HG03565 (cell line): ENCODE results near the gene CSAG2.
"Not testable (repeated sequence)": the region's sequence is repeated elsewhere in the genome, so short reads cannot be mapped to it uniquely, and the experiment has no call there.

ENCODE experiments used
- ATAC-seq: cut with Tn5 transposase; IDR thresholded peaks from one replicate; pipeline ENCODE4 v1.9.1; 2021; ENCODE audit warnings: mild to moderate bottlenecking, moderate library complexity; ENCODE audit not compliant: unreplicated experiment

Gene CSAG2, protein sequence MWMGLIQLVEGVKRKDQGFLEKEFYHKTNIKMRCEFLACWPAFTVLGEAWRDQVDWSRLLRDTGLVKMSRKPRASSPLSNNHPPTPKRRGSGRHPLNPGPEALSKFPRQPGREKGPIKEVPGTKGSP

DNA sequence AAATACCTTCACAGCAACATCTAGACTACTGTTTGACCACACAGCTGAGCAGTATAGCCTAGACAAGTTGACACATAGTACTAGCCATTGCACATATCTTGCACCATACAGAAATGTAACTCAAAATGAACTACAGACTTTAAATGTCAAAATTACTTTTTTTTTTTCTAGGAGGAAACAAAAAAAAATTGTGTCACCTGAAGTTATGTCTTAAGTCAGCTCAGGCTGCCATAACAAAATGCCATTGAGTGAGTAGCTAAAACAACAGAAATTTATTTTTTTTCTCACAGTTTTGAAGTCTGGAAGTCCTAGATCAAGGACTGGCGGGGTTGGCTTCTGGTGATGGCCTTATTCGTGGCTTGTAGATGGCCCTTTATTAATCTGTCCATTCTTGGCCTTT lies at the start of gene CSAG2:
CSAG2 (minus strand) TSS at position 101 of the 400 bp plus-strand sequence. CDS start 161 bp downstream, outside the sequence.
- ATAC-seq: not testable (repeated sequence)

DNA sequence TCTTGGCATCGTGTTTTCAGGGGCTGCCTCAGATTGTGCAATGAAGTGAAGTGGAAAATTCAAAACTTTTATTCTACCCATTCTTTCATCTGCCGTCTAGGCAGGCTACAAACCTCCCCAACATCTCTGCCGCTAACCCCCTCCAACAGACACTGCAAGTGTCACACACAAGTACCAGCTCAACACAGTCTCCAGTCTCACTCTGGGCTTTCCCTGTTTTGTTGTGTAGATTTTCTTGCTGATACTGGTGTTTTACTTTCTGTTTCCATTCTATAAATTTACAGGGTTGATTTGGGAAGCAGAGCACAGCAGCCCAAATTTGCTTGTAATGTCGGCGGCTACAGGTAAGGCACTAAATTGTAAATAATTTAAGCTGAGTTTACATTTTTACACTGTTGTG lies 45.8 kb upstream of the CSAG2 start:
- ATAC-seq: not testable (repeated sequence)

DNA sequence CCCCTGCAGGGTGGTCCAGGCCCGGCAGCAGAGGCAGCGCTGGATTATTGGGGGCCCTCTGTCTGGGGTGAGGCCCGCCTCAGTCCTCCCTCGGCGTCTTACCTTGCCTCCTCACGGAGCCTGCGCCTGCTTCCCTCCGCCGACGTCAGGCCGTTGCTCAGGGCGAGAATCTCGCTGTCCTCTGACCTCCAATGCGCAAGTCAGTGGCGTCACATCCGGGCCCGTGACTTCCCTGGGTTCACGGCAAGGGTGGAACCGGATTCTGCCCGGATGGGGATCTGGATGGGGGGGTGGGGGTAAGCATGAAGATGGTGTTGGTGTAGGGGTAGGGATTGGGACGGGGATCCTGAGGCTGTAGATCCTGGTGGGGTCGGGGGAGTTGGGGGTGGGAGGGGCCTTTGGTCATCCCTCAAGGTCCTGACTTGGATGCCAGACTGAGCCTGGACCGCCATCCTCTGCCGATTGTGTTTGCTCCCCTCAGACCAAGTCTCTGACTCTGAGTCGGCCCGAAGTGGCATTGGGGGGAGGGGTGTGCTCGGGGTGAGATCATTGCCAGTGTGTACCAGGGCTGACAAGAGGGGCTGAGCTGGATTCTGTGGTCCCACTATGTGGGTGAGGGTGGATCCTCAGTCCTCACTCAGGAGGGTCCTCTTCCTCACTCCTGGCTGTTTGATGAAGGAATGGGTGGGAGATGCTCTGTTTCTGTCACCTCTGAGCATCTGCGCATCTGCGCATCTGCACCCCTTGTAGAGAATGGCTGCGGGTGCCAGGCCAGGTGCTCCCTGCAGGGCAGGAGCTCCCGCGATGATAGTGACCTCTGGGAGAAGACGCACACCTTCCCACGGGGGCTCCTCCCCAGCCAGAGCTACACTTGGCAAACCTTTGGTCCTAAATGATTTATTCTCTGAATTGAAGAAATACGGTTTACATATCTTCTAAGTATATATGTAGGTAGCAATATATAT lies 44.9 kb upstream of the CSAG2 start, which contains the start of gene MAGEA2:
MAGEA2 (minus strand) TSS at position 157 of the 965 bp plus-strand sequence. CDS start 2,479 bp downstream, outside the sequence.
- not testable (repeated sequence) for ATAC-seq

DNA sequence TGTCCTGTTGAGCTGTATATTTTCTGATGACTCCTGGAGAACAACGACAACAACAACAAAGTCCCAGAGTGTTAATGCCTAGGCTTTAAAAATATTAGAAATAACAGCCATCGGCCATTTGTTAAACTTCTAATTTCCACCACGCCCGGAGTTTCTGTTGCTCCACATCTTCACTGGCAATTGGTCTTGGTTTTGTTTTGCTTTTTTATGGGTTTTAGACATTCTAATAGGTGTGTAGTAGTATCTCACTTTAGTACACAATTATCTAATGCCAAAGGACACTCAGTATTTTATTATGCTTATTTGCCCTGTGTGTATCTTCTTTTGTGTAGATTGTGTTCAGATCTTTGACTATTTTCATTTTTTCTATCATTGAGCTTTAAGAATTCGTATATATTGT lies 29.5 kb upstream of the CSAG2 start:
- no peak for ATAC-seq

DNA sequence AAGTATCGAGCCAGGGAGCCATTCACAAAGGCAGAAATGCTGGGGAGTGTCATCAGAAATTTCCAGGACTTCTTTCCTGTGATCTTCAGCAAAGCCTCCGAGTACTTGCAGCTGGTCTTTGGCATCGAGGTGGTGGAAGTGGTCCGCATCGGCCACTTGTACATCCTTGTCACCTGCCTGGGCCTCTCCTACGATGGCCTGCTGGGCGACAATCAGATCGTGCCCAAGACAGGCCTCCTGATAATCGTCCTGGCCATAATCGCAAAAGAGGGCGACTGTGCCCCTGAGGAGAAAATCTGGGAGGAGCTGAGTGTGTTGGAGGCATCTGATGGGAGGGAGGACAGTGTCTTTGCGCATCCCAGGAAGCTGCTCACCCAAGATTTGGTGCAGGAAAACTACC lies 27.5 kb upstream of the CSAG2 start:
- ATAC-seq: not testable (repeated sequence)

DNA sequence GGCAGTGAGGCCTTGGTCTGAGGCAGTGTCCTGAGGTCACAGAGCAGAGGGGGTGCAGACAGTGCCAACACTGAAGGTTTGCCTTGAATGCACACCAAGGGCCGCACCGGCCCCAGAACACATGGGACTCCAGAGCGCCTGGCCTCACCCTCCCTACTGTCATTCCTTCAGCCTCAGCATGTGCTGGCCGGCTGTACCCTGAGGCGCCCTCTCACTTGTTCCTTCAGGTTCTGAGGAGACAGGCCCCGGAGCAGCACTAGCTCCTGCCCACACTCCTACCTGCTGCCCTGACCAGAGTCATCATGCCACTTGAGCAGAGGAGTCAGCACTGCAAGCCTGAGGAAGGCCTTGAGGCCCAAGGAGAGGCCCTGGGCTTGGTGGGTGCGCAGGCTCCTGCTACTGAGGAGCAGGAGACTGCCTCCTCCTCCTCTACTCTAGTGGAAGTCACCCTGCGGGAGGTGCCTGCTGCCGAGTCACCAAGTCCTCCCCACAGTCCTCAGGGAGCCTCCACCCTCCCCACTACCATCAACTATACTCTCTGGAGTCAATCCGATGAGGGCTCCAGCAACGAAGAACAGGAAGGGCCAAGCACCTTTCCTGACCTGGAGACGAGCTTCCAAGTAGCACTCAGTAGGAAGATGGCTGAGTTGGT lies 26.9 kb upstream of the CSAG2 start:
- ATAC-seq: no peak

DNA sequence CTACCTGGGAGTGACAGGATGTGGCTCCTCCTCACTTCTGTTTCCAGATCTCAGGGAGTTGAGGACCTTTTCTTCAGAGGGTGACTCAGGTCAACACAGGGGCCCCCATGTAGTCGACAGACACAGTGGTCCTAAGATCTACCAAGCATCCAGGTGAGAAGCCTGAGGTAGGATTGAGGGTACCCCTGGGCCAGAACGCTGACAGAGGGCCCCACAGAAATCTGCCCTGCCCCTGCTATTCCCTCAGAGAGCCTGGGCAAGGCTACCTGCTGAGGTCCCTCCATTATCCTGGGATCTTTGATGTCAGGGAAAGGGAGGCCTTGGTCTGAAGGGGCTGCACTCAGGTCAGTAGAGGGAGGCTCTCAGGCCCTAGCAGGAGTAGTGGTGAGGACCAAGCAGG lies 26.0 kb upstream of the CSAG2 start:
- ATAC-seq: no peak

DNA sequence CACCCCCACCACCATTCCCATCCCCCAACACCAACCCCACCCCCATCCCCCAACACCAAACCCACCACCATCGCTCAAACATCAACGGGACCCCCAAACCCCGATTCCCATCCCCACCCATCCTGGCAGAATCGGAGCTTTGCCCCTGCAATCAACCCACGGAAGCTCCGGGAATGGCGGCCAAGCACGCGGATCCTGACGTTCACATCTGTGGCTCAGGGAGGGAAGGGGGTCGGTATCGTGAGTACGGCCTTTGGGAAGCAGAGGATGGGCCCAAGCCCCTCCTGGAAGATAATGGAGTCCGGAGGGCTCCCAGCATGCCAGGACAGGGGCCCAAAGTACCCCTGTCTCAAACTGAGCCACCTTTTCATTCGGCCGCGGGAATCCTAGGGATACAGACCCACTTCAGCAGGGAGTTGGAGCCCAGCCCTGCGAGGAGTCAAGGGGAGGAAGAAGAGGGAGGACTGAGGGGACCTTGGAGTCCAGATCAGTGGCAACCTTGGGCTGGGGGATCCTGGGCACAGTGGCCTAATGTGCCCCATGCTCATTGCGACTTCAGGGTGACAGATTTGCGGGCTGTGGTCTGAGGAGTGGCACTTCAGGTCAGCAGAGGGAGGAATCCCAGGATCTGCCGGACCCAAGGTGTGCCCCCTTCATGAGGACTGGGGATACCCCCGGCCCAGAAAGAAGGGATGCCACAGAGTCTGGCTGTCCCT lies 25.2 kb upstream of the CSAG2 start:
- not testable (repeated sequence) for ATAC-seq

DNA sequence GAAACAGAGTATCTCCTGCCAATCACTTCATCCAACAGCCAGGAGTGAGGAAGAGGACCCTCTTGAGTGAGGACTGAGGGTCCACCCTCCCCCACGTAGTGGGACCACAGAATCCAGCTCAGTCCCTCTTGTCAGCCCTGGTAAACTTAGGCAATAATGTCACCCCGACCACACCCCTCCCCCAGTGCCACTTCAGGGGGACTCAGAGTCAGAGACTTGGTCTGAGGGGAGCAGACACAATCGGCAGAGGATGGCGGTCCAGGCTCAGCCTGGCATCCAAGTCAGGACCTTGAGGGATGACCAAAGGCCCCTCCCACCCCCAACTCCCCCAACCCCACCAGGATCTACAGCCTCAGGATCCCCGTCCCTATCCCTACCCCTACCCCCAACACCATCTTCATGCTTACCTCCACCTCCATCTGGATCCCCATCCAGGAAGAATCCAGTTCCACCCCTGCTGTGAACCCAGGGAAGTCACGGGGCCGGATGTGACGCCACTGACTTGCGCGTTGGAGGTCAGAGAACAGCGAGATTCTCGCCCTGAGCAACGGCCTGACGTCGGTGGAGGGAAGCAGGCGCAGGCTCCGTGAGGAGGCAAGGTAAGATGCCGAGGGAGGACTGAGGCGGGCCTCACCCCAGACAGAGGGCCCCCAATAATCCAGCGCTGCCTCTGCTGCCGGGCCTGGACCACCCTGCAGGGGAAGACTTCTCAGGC lies 24.3 kb upstream of the CSAG2 start, which contains the start of the genes CSAG1 and MAGEA12:
CSAG1 (minus strand) TSS at position 461 of the 715 bp plus-strand sequence. CDS start 1,261 bp downstream, outside the sequence.
MAGEA12 (plus strand) TSS at position 497 of the 715 bp plus-strand sequence. CDS start 2,405 bp downstream, outside the sequence.
- ATAC-seq: no peak

DNA sequence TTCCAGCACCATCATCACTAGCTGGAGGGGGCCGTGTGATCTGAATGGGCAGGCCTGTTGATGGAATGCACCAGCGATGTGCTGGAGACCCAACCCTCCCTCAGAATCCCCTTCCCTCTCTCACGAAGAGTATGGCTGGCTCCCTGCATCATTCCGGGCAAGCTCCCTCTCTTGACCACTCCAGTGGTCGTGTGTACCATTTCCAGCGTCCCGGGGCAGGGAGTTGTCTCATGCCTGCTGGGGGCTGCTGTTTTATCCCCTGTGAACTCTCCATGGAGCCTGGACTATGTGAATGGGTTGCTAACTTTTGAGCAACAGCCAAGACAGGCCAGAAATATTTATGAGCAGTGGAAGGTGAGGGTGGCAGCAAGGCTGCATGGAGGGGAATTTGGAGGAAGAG lies 16.3 kb upstream of the CSAG2 start:
- no peak for ATAC-seq

DNA sequence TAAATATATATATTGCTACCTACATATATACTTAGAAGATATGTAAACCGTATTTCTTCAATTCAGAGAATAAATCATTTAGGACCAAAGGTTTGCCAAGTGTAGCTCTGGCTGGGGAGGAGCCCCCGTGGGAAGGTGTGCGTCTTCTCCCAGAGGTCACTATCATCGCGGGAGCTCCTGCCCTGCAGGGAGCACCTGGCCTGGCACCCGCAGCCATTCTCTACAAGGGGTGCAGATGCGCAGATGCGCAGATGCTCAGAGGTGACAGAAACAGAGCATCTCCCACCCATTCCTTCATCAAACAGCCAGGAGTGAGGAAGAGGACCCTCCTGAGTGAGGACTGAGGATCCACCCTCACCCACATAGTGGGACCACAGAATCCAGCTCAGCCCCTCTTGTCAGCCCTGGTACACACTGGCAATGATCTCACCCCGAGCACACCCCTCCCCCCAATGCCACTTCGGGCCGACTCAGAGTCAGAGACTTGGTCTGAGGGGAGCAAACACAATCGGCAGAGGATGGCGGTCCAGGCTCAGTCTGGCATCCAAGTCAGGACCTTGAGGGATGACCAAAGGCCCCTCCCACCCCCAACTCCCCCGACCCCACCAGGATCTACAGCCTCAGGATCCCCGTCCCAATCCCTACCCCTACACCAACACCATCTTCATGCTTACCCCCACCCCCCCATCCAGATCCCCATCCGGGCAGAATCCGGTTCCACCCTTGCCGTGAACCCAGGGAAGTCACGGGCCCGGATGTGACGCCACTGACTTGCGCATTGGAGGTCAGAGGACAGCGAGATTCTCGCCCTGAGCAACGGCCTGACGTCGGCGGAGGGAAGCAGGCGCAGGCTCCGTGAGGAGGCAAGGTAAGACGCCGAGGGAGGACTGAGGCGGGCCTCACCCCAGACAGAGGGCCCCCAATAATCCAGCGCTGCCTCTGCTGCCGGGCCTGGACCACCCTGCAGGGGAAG lies 5.0 kb upstream of the CSAG2 start, which contains the start of gene MAGEA2B:
MAGEA2B (plus strand) TSS at position 814 of the 973 bp plus-strand sequence. CDS start 2,479 bp downstream, outside the sequence.
- ATAC-seq: not testable (repeated sequence)

DNA sequence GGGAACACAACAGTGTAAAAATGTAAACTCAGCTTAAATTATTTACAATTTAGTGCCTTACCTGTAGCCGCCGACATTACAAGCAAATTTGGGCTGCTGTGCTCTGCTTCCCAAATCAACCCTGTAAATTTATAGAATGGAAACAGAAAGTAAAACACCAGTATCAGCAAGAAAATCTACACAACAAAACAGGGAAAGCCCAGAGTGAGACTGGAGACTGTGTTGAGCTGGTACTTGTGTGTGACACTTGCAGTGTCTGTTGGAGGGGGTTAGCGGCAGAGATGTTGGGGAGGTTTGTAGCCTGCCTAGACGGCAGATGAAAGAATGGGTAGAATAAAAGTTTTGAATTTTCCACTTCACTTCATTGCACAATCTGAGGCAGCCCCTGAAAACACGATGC lies 4.1 kb upstream of the CSAG2 start:
- not testable (repeated sequence) for ATAC-seq

DNA sequence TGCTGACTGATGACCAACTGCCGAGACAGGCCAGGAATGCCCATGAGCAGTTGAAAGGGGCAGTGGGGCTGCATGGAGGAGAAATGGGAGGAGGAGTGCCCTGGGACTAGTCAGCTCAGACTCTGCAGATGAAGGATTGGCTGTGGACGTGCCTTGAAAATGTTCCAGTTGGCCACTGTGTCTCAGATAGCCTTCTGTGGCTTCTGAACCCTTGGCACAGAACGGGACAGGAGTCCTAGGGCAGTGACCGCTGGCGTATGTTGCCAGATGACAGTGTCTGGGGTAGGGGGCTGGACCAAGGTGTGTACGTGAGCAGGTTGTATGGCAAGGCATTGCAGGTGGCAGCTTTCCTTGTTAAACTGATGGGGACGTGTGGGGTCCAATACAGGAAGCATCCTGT lies 2.6 kb downstream of the CSAG2 start:
- not testable (repeated sequence) for ATAC-seq

DNA sequence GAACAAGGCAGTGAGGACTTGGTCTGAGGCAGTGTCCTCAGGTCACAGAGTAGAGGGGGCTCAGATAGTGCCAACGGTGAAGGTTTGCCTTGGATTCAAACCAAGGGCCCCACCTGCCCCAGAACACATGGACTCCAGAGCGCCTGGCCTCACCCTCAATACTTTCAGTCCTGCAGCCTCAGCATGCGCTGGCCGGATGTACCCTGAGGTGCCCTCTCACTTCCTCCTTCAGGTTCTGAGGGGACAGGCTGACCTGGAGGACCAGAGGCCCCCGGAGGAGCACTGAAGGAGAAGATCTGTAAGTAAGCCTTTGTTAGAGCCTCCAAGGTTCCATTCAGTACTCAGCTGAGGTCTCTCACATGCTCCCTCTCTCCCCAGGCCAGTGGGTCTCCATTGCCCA lies 8.7 kb downstream of the CSAG2 start:
- ATAC-seq: not testable (repeated sequence)

DNA sequence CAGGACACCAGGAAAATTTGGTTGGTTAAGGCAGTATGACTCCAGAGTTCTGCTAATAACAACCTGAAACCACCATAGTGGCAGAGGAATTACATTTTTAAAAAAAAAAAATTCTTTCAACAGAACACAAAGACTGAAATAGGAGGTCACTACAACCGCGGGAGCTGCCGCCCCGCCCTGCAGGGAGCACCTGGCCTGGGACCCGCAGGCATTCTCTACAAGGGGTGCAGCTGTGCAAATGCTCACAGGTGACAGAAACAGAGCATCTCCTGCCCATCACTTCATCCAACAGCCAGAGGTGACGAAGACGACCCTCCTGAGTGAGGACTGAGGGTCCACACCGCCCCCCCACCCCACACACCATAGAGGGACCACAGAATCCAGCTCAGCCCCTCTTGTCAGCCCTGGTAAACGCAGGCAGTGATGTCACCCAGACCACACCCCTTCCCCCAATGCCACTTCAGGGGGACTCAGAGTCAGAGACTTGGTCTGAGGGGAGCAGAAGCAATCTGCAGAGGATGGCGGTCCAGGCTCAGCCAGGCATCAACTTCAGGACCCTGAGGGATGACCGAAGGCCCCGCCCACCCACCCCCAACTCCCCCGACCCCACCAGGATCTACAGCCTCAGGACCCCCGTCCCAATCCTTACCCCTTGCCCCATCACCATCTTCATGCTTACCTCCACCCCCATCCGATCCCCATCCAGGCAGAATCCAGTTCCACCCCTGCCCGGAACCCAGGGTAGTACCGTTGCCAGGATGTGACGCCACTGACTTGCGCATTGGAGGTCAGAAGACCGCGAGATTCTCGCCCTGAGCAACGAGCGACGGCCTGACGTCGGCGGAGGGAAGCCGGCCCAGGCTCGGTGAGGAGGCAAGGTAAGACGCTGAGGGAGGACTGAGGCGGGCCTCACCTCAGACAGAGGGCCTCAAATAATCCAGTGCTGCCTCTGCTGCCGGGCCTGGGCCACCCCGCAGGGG lies 10.8 kb downstream of the CSAG2 start, which contains the start of gene MAGEA3:
MAGEA3 (plus strand) TSS at position 843 of the 980 bp plus-strand sequence. CDS start 2,039 bp downstream, outside the sequence.
- not testable (repeated sequence) for ATAC-seq

DNA sequence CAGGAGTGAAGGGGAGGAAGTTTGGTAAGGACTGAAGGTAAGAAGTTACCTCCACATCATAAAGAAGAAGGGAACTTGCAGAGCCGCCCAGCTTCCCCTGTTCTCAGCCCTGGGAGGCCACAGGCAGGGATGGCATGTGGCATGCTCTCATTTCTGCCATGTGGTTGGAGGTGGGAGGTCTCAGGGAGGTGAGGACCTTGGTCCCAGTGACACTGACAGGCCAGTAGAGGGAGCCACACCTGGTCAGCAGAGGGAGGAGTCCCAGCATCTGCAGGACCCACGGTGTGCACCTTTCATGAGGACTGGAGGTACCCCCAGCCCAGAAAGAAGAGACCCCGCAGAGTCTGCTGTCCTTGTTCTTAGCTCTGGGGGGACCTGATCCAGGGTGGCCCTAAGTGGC lies 28.1 kb downstream of the CSAG2 start:
- ATAC-seq: peak; percentile 43

DNA sequence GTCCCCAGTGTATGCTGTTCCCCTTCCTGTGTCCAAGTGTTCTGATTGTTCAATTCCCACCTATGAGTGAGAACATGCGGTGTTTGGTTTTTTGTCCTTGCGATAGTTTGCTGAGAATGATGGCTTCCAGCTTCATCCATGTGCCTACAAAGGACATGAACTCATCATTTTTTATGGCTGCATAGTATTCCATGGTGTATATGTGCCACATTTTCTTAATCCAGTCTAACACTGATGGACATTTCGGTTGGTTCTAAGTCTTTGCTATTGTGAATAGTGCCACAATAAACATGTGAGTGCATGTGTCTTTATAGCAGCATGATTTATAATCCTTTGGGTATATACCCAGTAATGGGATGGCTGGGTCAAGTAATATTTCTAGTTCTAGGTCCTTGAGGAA lies 34.4 kb downstream of the CSAG2 start:
- not testable (repeated sequence) for ATAC-seq
